ENCODE results near the gene SAP30BP.

- no peak for TF ChIP-seq CHD2 (IDR thresholded peaks at IDR 0.05; ENCODE audit: low read depth, low read length)
- no peak for TF ChIP-seq CTCF (CRISPR knock-in tag; IDR thresholded peaks at IDR 0.05)
- no peak for TF ChIP-seq POLR2A (IDR thresholded peaks at IDR 0.05; ENCODE audit: insufficient read depth in 1 of 2, low read depth in 2 of 2, low read length in 2 of 2)
- TF ChIP-seq ZSCAN30 (CRISPR knock-in tag; IDR thresholded peaks at IDR 0.05) = no peak
- TF ChIP-seq HCFC1 (IDR thresholded peaks at IDR 0.05; ENCODE audit: low read depth, low read length) = no peak
- TF ChIP-seq ZNF136 (CRISPR knock-in tag; IDR thresholded peaks at IDR 0.05; ENCODE audit: low read depth) = no peak
- no peak for TF ChIP-seq ZMYM2 (CRISPR knock-in tag; IDR thresholded peaks at IDR 0.05)
- TF ChIP-seq PHF21A (CRISPR knock-in tag; IDR thresholded peaks at IDR 0.05) = no peak
- no peak for TF ChIP-seq ZNF274 (CRISPR knock-in tag; IDR thresholded peaks at IDR 0.05)
- TF ChIP-seq DNMT1 (CRISPR knock-in tag; IDR thresholded peaks at IDR 0.05) = no peak
- no peak for TF ChIP-seq TGIF2 (CRISPR knock-in tag; IDR thresholded peaks at IDR 0.05)
- no peak for TF ChIP-seq BCL6 (CRISPR knock-in tag; IDR thresholded peaks at IDR 0.05)
- no peak for TF ChIP-seq YY1 (IDR thresholded peaks at IDR 0.05; ENCODE audit: insufficient read depth, insufficient replicate concordance, low read depth, low read length)
- TF ChIP-seq SUZ12 (IDR thresholded peaks at IDR 0.05; ENCODE audit: low read depth, low read length) = no peak
These were observed 19.2 kb upstream of the SAP30BP start for GRCh38 chr17:75647921-75648320.
